GM12878 (cell line): ENCODE measurements around the gene SCT. TPM values are rescaled to one million over a fixed set of nuclear protein-coding genes. Genes with fewer than 3 reads are reported as not detected.

Experiments used
- ATF7 ChIP-seq: fragments of 450-650 bp; IDR thresholded peaks from 2 replicates; pipeline ENCODE4 v1.6.1; 2016; ENCODE audit warnings: low read depth, mild to moderate bottlenecking
- EED ChIP-seq: sonication (generic); IDR thresholded peaks from 2 replicates; pipeline ENCODE4 v1.6.1; 2016; ENCODE audit warnings: antibody characterized with exemption, low read depth
- HCFC1 ChIP-seq: fragments of 150-350 bp; IDR thresholded peaks from 2 replicates; pipeline ENCODE4 v1.6.1; 2014; ENCODE audit warnings: low read length
- KLF5 ChIP-seq: fragments of 450-650 bp; IDR thresholded peaks from 2 replicates; pipeline ENCODE4 v1.6.1; 2014; ENCODE audit warnings: mild to moderate bottlenecking; ENCODE audit not compliant: partially characterized antibody
- MYC ChIP-seq: IDR thresholded peaks from 2 replicates; pipeline ENCODE4 v1.6.1; 2011; ENCODE audit warnings: mild to moderate bottlenecking, low read length, moderate library complexity, inconsistent platforms; ENCODE audit not compliant: insufficient read depth, insufficient replicate concordance, insufficient read length, severe bottlenecking
- NFXL1 ChIP-seq: fragments of 450-650 bp; IDR thresholded peaks from 2 replicates; pipeline ENCODE4 v1.6.1; 2017; ENCODE audit warnings: antibody characterized with exemption, mild to moderate bottlenecking, borderline replicate concordance
- NR2C1 ChIP-seq: fragments of 450-650 bp; IDR thresholded peaks from 2 replicates; pipeline ENCODE4 v1.6.1; 2017; ENCODE audit warnings: antibody characterized with exemption, mild to moderate bottlenecking, moderate library complexity
- RELB ChIP-seq: fragments of 450-650 bp; IDR thresholded peaks from 2 replicates; pipeline ENCODE4 v1.6.1; 2017; ENCODE audit warnings: low read depth, mild to moderate bottlenecking, moderate library complexity
- SMARCA5 ChIP-seq: fragments of 450-650 bp; IDR thresholded peaks from 2 replicates; pipeline ENCODE4 v1.6.1; 2017; ENCODE audit warnings: mild to moderate bottlenecking
- SUZ12 ChIP-seq: fragments of 200-600 bp; sonication (generic); IDR thresholded peaks from one replicate; pipeline ENCODE4 v1.6.1; 2018; ENCODE audit warnings: antibody characterized with exemption, mild to moderate bottlenecking; ENCODE audit not compliant: unreplicated experiment
- ZNF687 ChIP-seq: fragments of 450-650 bp; IDR thresholded peaks from 2 replicates; pipeline ENCODE4 v1.6.1; 2017; ENCODE audit warnings: mild to moderate bottlenecking, moderate library complexity
- polyA plus RNA-seq, 11 experiments: library from polyadenylated mRNA; depleted of rRNA in 4 of 11; unstranded in 6 of 11; stranded (reverse) in 5 of 11; fragments of >200 nt; fragmentation: Nextera tagmentation in 4 of 11; fragmentation: Illumina TruSeq in 1 of 11; extraction: Ambion mirVana in 4 of 11; extraction: Trizol in 1 of 11; gene quantifications; 1 replicate in 1 of 11; 2 replicates in 10 of 11; pipeline versions ENCODE4 v1.2.1 to v1.2.3, GENCODE V29; 2011 to 2016; ENCODE audit warnings: inconsistent platforms in 2 of 11, missing spikeins in 2 of 11, low read depth in 1 of 11
- total RNA-seq, 4 experiments: library from RNA; depleted of rRNA in 3 of 4; stranded (reverse); fragments of >200 nt in 3 of 4; fragmentation: Illumina TruSeq in 1 of 4; extraction: Trizol in 1 of 4; gene quantifications; 2 replicates each; pipeline versions ENCODE4 v1.2.1 to v1.2.3, GENCODE V29; 2013 to 2021

Gene SCT
- total and polyA plus RNA-seq, 10 of the 15 experiments (the other 5 are each of a cell fraction or from before 2014, with no cell fraction given) = not detected

DNA sequence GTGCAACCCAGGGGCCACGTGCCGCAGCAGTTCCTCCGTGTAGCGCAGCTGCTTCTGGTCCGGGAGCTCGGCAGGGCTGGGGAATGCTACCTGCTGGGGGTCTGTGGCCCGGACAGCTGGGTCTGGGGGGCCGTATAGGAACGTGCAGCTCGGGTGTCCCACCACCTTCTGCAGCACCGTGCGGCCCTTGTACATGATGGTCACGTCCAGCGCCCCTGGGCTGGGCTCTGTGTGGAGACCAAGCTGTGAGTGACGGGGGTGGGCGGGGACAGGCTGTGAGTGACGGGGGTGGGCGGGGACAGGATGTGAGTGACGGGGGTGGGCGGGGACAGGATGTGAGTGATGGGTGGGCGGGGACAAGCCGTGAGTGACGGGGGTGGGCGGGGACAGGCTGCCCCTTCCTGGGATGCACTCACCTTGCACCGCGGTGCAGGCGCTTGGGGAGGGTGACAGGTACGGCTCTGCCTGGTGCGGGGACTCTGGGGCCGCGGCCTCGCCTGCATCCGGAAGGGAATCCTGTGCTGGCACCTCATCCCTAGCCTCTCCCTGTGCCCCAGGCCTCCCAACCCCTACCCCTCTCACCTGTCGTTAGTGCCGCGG, 13.5 kb downstream of the SCT start (continued):
- TF ChIP-seq NFXL1 = no peak
- no peak for TF ChIP-seq MYC
- no peak for TF ChIP-seq SUZ12
- no peak for TF ChIP-seq NR2C1
- no peak for TF ChIP-seq EED
- TF ChIP-seq ATF7 = no peak
- TF ChIP-seq ZNF687 = no peak
- no peak for TF ChIP-seq HCFC1
- no peak for TF ChIP-seq SMARCA5
- no peak for TF ChIP-seq KLF5
- TF ChIP-seq RELB = no peak
- TF ChIP-seq, all 136 proteins: peak for 13
